HepG2 (cell line): ENCODE results near the gene HINFP. TPM values are rescaled to one million over a fixed set of nuclear protein-coding genes. Genes with fewer than 3 reads are reported as not detected.
A peak's percentile ranks its signal among the peaks of the same experiment; 100 is the strongest.

Experiments used
- AHR ChIP-seq: IDR thresholded peaks from 2 replicates; pipeline ENCODE4 v1.6.1; 2018; ENCODE audit warnings: missing genetic modification reagents, missing compliant biosample characterization
- DRAP1 ChIP-seq: IDR thresholded peaks from 2 replicates; pipeline ENCODE4 v1.6.1; 2016; ENCODE audit warnings: missing genetic modification reagents, missing compliant biosample characterization
- GFI1 ChIP-seq: sonication (generic); formaldehyde crosslinking; IDR thresholded peaks from 2 replicates; pipeline ENCODE4 v1.5.0; 2020; ENCODE audit warnings: missing genetic modification reagents, mild to moderate bottlenecking, borderline replicate concordance
- HDAC2 ChIP-seq: sonication (generic); formaldehyde crosslinking; IDR thresholded peaks from 2 replicates; pipeline ENCODE4 v1.4.0; 2020; ENCODE audit warnings: missing genetic modification reagents
- IRX3 ChIP-seq: sonication (generic); formaldehyde crosslinking; IDR thresholded peaks from 2 replicates; pipeline ENCODE4 v1.8.1; 2023; ENCODE audit warnings: mild to moderate bottlenecking, low read depth, missing genetic modification reagents, borderline replicate concordance
- MNT ChIP-seq: fragments of 450-650 bp; IDR thresholded peaks from 2 replicates; pipeline ENCODE4 v1.6.1; 2016
- MXD1 ChIP-seq: sonication (generic); formaldehyde crosslinking; IDR thresholded peaks from 2 replicates; pipeline ENCODE4 v1.4.0; 2020; ENCODE audit warnings: mild to moderate bottlenecking, missing genetic modification reagents
- PITX1 ChIP-seq: sonication (generic); formaldehyde crosslinking; IDR thresholded peaks from 2 replicates; pipeline ENCODE4 v1.5.1; 2020; ENCODE audit warnings: mild to moderate bottlenecking, missing genetic modification reagents
- RARA ChIP-seq: IDR thresholded peaks from 2 replicates; pipeline ENCODE4 v1.6.1; 2016; ENCODE audit warnings: missing genetic modification reagents, missing compliant biosample characterization
- SATB2 ChIP-seq: sonication (generic); formaldehyde crosslinking; IDR thresholded peaks from 2 replicates; pipeline ENCODE4 v1.5.0; 2020; ENCODE audit warnings: missing genetic modification reagents
- ZNF777 ChIP-seq: sonication (generic); formaldehyde crosslinking; IDR thresholded peaks from 2 replicates; pipeline ENCODE4 v1.4.0; 2020; ENCODE audit warnings: missing genetic modification reagents
- polyA plus RNA-seq, 8 experiments: library from polyadenylated mRNA; depleted of rRNA in 3 of 8; stranded (reverse) in 7 of 8; unstranded in 1 of 8; fragments of >200 nt; fragmentation: Illumina TruSeq in 4 of 8; extraction: Trizol in 4 of 8; gene quantifications; 2 replicates each; pipeline versions ENCODE4 v1.2.1 to v1.2.3, GENCODE V29; 2011 to 2016; ENCODE audit warnings: low read depth in 4 of 8, missing spikeins in 1 of 8, mixed read lengths in 1 of 8; ENCODE audit not compliant: insufficient read depth in 1 of 8
- total RNA-seq, 5 experiments: library from RNA; depleted of rRNA; stranded (reverse); fragments of >200 nt; fragmentation: Illumina TruSeq; extraction: Trizol; gene quantifications; 2 replicates each; pipeline ENCODE4 v1.2.3, GENCODE V29; 2016; ENCODE audit warnings: low read depth in 1 of 5
- TF ChIP-seq, protein P1 (sequence below): sonication (generic); formaldehyde crosslinking; IDR thresholded peaks from 2 replicates; pipeline ENCODE4 v1.8.1; 2023; ENCODE audit warnings: mild to moderate bottlenecking, missing genetic modification reagents
- TF ChIP-seq, protein P2 (sequence below), 2 experiments: sonication (generic) in 1 of 2; formaldehyde crosslinking in 1 of 2; IDR thresholded peaks; 2 replicates each; pipeline versions ENCODE4 v1.6.1 to v1.9.0; 2014 to 2022; ENCODE audit warnings: antibody characterized with exemption in 1 of 2, borderline replicate concordance in 1 of 2, inconsistent platforms in 1 of 2, low read depth in 1 of 2, missing genetic modification reagents in 1 of 2

Gene HINFP
- total and polyA plus RNA-seq, 2 of the 13 experiments (the other 11 are each of a cell fraction or from before 2014, with no cell fraction given): 15.1 to 21.4 TPM

DNA sequence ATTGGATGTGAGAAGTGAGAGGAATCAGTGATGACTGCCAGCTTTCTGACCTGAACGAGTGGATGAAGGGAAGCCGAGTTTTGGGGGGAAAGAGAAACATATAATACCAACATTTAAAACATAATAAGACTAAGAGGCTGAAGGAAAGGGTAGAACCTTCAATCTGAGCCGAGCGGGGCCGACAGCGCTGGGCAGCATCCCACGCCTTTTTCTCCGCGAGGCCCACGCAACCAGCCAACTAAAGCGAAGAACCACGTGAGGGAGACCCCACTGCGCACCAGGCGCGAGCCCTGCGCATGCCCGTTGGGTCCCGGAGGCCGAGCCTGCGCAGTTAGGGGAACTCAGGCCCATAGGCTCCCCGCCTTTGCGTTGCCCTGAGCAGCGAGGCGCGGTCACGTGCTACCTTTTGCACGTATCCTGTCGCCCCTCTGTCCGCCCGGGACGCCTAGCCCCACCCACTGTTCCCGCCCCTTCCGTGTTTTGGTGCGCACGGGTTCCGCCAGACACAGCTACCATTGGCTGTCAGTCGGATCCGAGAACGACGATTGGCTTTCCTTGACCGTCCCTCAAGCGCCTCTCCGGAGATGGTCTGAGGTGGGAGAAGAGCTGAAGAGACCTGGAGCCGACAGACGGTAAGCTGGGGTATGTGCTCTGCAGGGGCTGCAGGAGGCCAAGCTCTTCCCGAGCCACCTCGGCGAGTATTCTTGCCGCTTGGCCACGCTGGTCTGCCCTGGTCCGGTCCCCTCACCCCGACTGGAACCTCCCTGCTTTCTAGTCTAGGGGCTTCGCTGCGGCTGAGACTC lies at the start of gene HINFP (continued):
- peak; percentile 87 for TF ChIP-seq MNT
- peak; percentile 80 for TF ChIP-seq DRAP1 (CRISPR knock-in tag)
- TF ChIP-seq PITX1: no peak
- TF ChIP-seq, protein P1, sequence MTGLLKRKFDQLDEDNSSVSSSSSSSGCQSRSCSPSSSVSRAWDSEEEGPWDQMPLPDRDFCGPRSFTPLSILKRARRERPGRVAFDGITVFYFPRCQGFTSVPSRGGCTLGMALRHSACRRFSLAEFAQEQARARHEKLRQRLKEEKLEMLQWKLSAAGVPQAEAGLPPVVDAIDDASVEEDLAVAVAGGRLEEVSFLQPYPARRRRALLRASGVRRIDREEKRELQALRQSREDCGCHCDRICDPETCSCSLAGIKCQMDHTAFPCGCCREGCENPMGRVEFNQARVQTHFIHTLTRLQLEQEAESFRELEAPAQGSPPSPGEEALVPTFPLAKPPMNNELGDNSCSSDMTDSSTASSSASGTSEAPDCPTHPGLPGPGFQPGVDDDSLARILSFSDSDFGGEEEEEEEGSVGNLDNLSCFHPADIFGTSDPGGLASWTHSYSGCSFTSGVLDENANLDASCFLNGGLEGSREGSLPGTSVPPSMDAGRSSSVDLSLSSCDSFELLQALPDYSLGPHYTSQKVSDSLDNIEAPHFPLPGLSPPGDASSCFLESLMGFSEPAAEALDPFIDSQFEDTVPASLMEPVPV (CRISPR knock-in tag): peak; percentile 72; the same call in 1 of the 2 replicates
- TF ChIP-seq MXD1: peak; percentile 35
- TF ChIP-seq, protein P2, sequence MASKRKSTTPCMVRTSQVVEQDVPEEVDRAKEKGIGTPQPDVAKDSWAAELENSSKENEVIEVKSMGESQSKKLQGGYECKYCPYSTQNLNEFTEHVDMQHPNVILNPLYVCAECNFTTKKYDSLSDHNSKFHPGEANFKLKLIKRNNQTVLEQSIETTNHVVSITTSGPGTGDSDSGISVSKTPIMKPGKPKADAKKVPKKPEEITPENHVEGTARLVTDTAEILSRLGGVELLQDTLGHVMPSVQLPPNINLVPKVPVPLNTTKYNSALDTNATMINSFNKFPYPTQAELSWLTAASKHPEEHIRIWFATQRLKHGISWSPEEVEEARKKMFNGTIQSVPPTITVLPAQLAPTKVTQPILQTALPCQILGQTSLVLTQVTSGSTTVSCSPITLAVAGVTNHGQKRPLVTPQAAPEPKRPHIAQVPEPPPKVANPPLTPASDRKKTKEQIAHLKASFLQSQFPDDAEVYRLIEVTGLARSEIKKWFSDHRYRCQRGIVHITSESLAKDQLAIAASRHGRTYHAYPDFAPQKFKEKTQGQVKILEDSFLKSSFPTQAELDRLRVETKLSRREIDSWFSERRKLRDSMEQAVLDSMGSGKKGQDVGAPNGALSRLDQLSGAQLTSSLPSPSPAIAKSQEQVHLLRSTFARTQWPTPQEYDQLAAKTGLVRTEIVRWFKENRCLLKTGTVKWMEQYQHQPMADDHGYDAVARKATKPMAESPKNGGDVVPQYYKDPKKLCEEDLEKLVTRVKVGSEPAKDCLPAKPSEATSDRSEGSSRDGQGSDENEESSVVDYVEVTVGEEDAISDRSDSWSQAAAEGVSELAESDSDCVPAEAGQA (IDR thresholded peaks at IDR 0.05; ENCODE audit: low read depth): no peak
- TF ChIP-seq, protein P2 (CRISPR knock-in tag; IDR thresholded peaks at IDR 0.05; ENCODE audit: borderline replicate concordance): no peak
- 0 out of 2 replicates have a peak, but pooled peaks have one; percentile 30 for TF ChIP-seq RARA
- TF ChIP-seq ZNF777 (CRISPR knock-in tag): peak; percentile 73; the same call in 1 of the 2 replicates
- 0 out of 2 replicates have a peak, but pooled peaks have one; percentile 23 for TF ChIP-seq HDAC2
- no peak for TF ChIP-seq GFI1
- TF ChIP-seq SATB2 (CRISPR knock-in tag): peak; percentile 86; the same call in 1 of the 2 replicates
- peak; percentile 90 for TF ChIP-seq IRX3 (CRISPR knock-in tag)
- TF ChIP-seq AHR (CRISPR knock-in tag): 0 out of 2 replicates have a peak, but pooled peaks have one; percentile 17
